ENCODE data around the gene NOP53.
"Not testable (repeated sequence)": the region's sequence is repeated elsewhere in the genome, so short reads cannot be mapped to it uniquely, and the experiment has no call there.

Gene NOP53

GRCh38 chr19:47755065-47755761 is 9.9 kb downstream of the NOP53 start:
- DNase-seq: no peak

GRCh38 chr19:47755762-47756626 is 10.6 kb downstream of the NOP53 start:
- no peak for DNase-seq

GRCh38 chr19:47756627-47756929 is 11.2 kb downstream of the NOP53 start:
- no peak for DNase-seq

GRCh38 chr19:47756953-47757608 is 11.7 kb downstream of the NOP53 start:
- DNase-seq: no peak

GRCh38 chr19:47757617-47758442 is 12.5 kb downstream of the NOP53 start:
- DNase-seq: no peak

GRCh38 chr19:47758443-47758804 is 13.1 kb downstream of the NOP53 start:
- no peak for DNase-seq

- DNase-seq: no peak
Observed at GRCh38 chr19:47760632-47760999, 15.3 kb downstream of the NOP53 start.

- DNase-seq: no peak
Observed at GRCh38 chr19:47761566-47761965, 16.2 kb downstream of the NOP53 start.

- DNase-seq: no peak
Observed at GRCh38 chr19:47762151-47762550, 16.8 kb downstream of the NOP53 start.

GRCh38 chr19:47762615-47763308 is 17.4 kb downstream of the NOP53 start:
- no peak for DNase-seq

- DNase-seq: not testable (repeated sequence)
Observed at GRCh38 chr19:47764705-47765104, 19.4 kb downstream of the NOP53 start.

GRCh38 chr19:47765523-47766358 is 20.4 kb downstream of the NOP53 start:
- DNase-seq: no peak

- no peak for DNase-seq
Observed at GRCh38 chr19:47766359-47766620, 20.9 kb downstream of the NOP53 start.

- no peak for DNase-seq
Observed at GRCh38 chr19:47766670-47767069, 21.3 kb downstream of the NOP53 start.

- no peak for DNase-seq
Observed at GRCh38 chr19:47767349-47767748, 22.0 kb downstream of the NOP53 start.

GRCh38 chr19:47768604-47769003 is 23.3 kb downstream of the NOP53 start:
- no peak for DNase-seq

- no peak for DNase-seq
Observed at GRCh38 chr19:47769534-47769933, 24.2 kb downstream of the NOP53 start.

- DNase-seq: not testable (repeated sequence)
Observed at GRCh38 chr19:47771291-47771690, 25.9 kb downstream of the NOP53 start.

GRCh38 chr19:47776568-47776967 is 31.2 kb downstream of the NOP53 start:
- peak; percentile 42 for DNase-seq

GRCh38 chr19:47777245-47778048 is 32.1 kb downstream of the NOP53 start:
- not testable (repeated sequence) for DNase-seq

Measured in NCI-H187 treated with DMSO at 0.1 percent for 48 hours (cell line).